HEK293 (cell line): ENCODE results near the gene YWHAQ.
A peak's percentile ranks its signal among the peaks of the same experiment; 100 is the strongest.

Source experiments
- CTCF ChIA-PET: fragments of 350-600 bp; formaldehyde crosslinking; extraction: SDS; loops from one replicate; lab custom pipeline; 2021; ENCODE audit warnings: antibody characterized with exemption; lab: Yijun Ruan, JAX
- POLR2A ChIA-PET: fragments of 300-600 bp; formaldehyde crosslinking; extraction: SDS; loops from one replicate; lab custom pipeline; 2020; ENCODE audit warnings: antibody characterized with exemption, inconsistent platforms; lab: Yijun Ruan, JAX
- H3K27ac ChIP-seq: fragments of 200-500 bp; sonication (Bioruptor generic); 2 replicates; pipeline ENCODE4 v1.5.1; 2014; ENCODE audit warnings: low read depth, low read length, control low read depth, inconsistent platforms; ENCODE audit errors: extremely low read depth
- H3K36me3 ChIP-seq, 2 experiments: fragments of 200-500 bp in 1 of 2; sonication (Bioruptor generic) in 1 of 2; 1 replicate in 1 of 2; 2 replicates in 1 of 2; pipeline ENCODE4 v1.5.1; 2014 to 2017; ENCODE audit warnings: inconsistent platforms in 2 of 2, low read length in 2 of 2; ENCODE audit not compliant: control insufficient read depth in 2 of 2, insufficient read depth in 1 of 2
- H3K4me1 ChIP-seq: fragments of 200-500 bp; sonication (Bioruptor generic); 2 replicates; pipeline ENCODE4 v1.5.1; 2014; ENCODE audit warnings: mild to moderate bottlenecking, low read length, inconsistent platforms; ENCODE audit not compliant: control insufficient read depth, insufficient read depth
- H3K4me3 ChIP-seq: 2 replicates; pipeline ENCODE4 v1.5.1; 2011; ENCODE audit warnings: low read depth, mild to moderate bottlenecking, control low read depth, low read length, moderate library complexity
- H3K9me3 ChIP-seq: fragments of 200-500 bp; sonication (Bioruptor generic); 2 replicates; pipeline ENCODE4 v1.5.1; 2014; ENCODE audit warnings: low read depth, low read length, inconsistent platforms; ENCODE audit not compliant: control insufficient read depth, insufficient read depth
- IKZF3 ChIP-seq: fragments of 450-650 bp; IDR thresholded peaks from 2 replicates; pipeline ENCODE4 v1.5.0; 2018; ENCODE audit warnings: missing biosample characterization, mild to moderate bottlenecking, missing genetic modification characterization, moderate library complexity
- PRDM1 ChIP-seq: fragments of 450-650 bp; formaldehyde crosslinking; IDR thresholded peaks from 2 replicates; pipeline ENCODE4; 2016; ENCODE audit warnings: missing biosample characterization, missing genetic modification characterization
- SP2 ChIP-seq: fragments of 450-650 bp; formaldehyde crosslinking; IDR thresholded peaks from 2 replicates; pipeline ENCODE4 v1.5.1; 2016; ENCODE audit warnings: missing biosample characterization, missing genetic modification characterization
- SP3 ChIP-seq: fragments of 450-650 bp; formaldehyde crosslinking; IDR thresholded peaks from 2 replicates; pipeline ENCODE4 v1.5.1; 2016; ENCODE audit warnings: missing biosample characterization, missing genetic modification characterization
- WT1 ChIP-seq: fragments of 450-650 bp; formaldehyde crosslinking; IDR thresholded peaks from 2 replicates; pipeline ENCODE4 v1.5.1; 2016; ENCODE audit warnings: missing biosample characterization, missing genetic modification characterization
- ZBTB20 ChIP-seq: fragments of 450-650 bp; formaldehyde crosslinking; IDR thresholded peaks from 2 replicates; pipeline ENCODE4 v1.5.1; 2016; ENCODE audit warnings: missing biosample characterization, missing genetic modification characterization
- ZBTB48 ChIP-seq: fragments of 450-650 bp; formaldehyde crosslinking; IDR thresholded peaks from 2 replicates; pipeline ENCODE4 v1.5.1; 2016; ENCODE audit warnings: missing biosample characterization, missing genetic modification characterization
- ZEB2 ChIP-seq: fragments of 450-650 bp; formaldehyde crosslinking; IDR thresholded peaks from 2 replicates; pipeline ENCODE4 v1.5.1; 2016; ENCODE audit warnings: missing biosample characterization, missing genetic modification characterization
- ZNF23 ChIP-seq: fragments of 450-650 bp; formaldehyde crosslinking; IDR thresholded peaks from 2 replicates; pipeline ENCODE4 v1.5.1; 2016; ENCODE audit warnings: missing biosample characterization, missing genetic modification characterization, borderline replicate concordance
- ZNF366 ChIP-seq: fragments of 450-650 bp; formaldehyde crosslinking; conservative IDR thresholded peaks from 2 replicates; pipeline ENCODE4 v1.5.1; 2016; ENCODE audit warnings: missing biosample characterization, missing genetic modification characterization
- ZNF398 ChIP-seq: fragments of 450-650 bp; formaldehyde crosslinking; IDR thresholded peaks from 2 replicates; pipeline ENCODE4 v1.5.1; 2017; ENCODE audit warnings: missing biosample characterization, missing genetic modification characterization
- ZNF416 ChIP-seq: fragments of 450-650 bp; formaldehyde crosslinking; IDR thresholded peaks from 2 replicates; pipeline ENCODE4 v1.5.1; 2016; ENCODE audit warnings: missing biosample characterization, missing genetic modification characterization
- ZNF600 ChIP-seq: fragments of 450-650 bp; formaldehyde crosslinking; IDR thresholded peaks from 2 replicates; pipeline ENCODE4 v1.5.1; 2016; ENCODE audit warnings: missing biosample characterization, missing genetic modification characterization
- ZNF629 ChIP-seq: fragments of 450-650 bp; formaldehyde crosslinking; IDR thresholded peaks from 2 replicates; pipeline ENCODE4 v1.5.1; 2017; ENCODE audit warnings: missing biosample characterization, missing genetic modification characterization
- ZSCAN4 ChIP-seq: fragments of 450-650 bp; formaldehyde crosslinking; IDR thresholded peaks from 2 replicates; pipeline ENCODE4 v1.5.1; 2017; ENCODE audit warnings: missing biosample characterization, missing genetic modification characterization
- TF ChIP-seq, protein P1 (sequence below): fragments of 450-650 bp; formaldehyde crosslinking; IDR thresholded peaks from 2 replicates; pipeline ENCODE4 v1.5.1; 2017; ENCODE audit warnings: missing biosample characterization, missing genetic modification characterization
- TF ChIP-seq, protein P2 (sequence below): fragments of 450-650 bp; formaldehyde crosslinking; IDR thresholded peaks from 2 replicates; pipeline ENCODE4 v1.5.1; 2017; ENCODE audit warnings: missing biosample characterization, missing genetic modification characterization

The YWHAQ gene

GRCh38 chr2:9554921-9555296, 75.9 kb downstream of the YWHAQ start:
- ChIA-PET CTCF (interaction anchor here (0.6 to 1.6 kb wide), 6 partner anchors 18 to 518 kb away, joined by 3 to 4 read pairs (median 3); no protein-coding TSS in a partner anchor), POLR2A (interaction anchor here (0.6 to 2.8 kb wide), 12 partner anchors 9 to 215 kb away, joined by 3 to 58 read pairs (median 6); partner anchors contain the start of genes IAH1 and YWHAQ)
- Histone ChIP-seq H3K27ac (peak overlapping the region; percentile 99), H3K4me3 (peak overlapping the region; percentile 96), H3K9me3 (no peaks in the 10 kb centered on the region), H3K36me3 (peaks cover 4 to 6% of the 10 kb centered on the region in 2 experiments; a peak in 2 of 3 replicates), H3K4me1 (peaks cover 13% of the 10 kb centered on the region)
- peak; percentile 72; the same call in 1 of the 2 replicates for TF ChIP-seq SP3 (tag by site-specific recombination)
- TF ChIP-seq, protein P1, sequence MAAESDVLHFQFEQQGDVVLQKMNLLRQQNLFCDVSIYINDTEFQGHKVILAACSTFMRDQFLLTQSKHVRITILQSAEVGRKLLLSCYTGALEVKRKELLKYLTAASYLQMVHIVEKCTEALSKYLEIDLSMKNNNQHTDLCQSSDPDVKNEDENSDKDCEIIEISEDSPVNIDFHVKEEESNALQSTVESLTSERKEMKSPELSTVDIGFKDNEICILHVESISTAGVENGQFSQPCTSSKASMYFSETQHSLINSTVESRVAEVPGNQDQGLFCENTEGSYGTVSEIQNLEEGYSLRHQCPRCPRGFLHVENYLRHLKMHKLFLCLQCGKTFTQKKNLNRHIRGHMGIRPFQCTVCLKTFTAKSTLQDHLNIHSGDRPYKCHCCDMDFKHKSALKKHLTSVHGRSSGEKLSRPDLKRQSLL (tag by site-specific recombination), result peak; percentile 89
- TF ChIP-seq ZNF398 (tag by site-specific recombination), result peak; percentile 71
- TF ChIP-seq, protein P2, sequence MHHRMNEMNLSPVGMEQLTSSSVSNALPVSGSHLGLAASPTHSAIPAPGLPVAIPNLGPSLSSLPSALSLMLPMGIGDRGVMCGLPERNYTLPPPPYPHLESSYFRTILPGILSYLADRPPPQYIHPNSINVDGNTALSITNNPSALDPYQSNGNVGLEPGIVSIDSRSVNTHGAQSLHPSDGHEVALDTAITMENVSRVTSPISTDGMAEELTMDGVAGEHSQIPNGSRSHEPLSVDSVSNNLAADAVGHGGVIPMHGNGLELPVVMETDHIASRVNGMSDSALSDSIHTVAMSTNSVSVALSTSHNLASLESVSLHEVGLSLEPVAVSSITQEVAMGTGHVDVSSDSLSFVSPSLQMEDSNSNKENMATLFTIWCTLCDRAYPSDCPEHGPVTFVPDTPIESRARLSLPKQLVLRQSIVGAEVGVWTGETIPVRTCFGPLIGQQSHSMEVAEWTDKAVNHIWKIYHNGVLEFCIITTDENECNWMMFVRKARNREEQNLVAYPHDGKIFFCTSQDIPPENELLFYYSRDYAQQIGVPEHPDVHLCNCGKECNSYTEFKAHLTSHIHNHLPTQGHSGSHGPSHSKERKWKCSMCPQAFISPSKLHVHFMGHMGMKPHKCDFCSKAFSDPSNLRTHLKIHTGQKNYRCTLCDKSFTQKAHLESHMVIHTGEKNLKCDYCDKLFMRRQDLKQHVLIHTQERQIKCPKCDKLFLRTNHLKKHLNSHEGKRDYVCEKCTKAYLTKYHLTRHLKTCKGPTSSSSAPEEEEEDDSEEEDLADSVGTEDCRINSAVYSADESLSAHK, result no peak
- peak; percentile 76; the same call in 1 of the 2 replicates for TF ChIP-seq ZNF600
- TF ChIP-seq SP2 (tag by site-specific recombination), result peak; percentile 67
- TF ChIP-seq ZBTB20 (tag by site-specific recombination), result peak; percentile 84
- no peak for TF ChIP-seq ZNF416 (tag by site-specific recombination)
- 0 out of 2 replicates have a peak, but pooled peaks have one; percentile 26 for TF ChIP-seq ZSCAN4 (tag by site-specific recombination)
- TF ChIP-seq ZNF23 (tag by site-specific recombination), result no peak
- peak; percentile 47; the same call in 1 of the 2 replicates for TF ChIP-seq IKZF3 (tag by site-specific recombination)

- peaks cover 22% of the 10 kb centered on the region for H3K4me1 ChIP-seq
- H3K36me3 ChIP-seq, result no peaks in the 10 kb centered on the region
- ChIA-PET POLR2A (no interaction called here), CTCF (interaction anchor here (0.7 kb wide), 1 partner anchor 68 kb away, joined by 4 read pairs; no protein-coding TSS in a partner anchor)
- TF ChIP-seq WT1 (tag by site-specific recombination) (no peak), PRDM1 (peak; percentile 51; the same call in 1 of the 2 replicates), ZBTB48 (tag by site-specific recombination) (no peak), ZEB2 (tag by site-specific recombination) (peak; percentile 35; the same call in 1 of the 2 replicates), ZNF366 (tag by site-specific recombination) (peak; percentile 27; the same call in 1 of the 2 replicates), ZNF629 (tag by site-specific recombination) (0 out of 2 replicates have a peak, but pooled peaks have one; percentile 25)
- no peaks in the 10 kb centered on the region for H3K9me3 ChIP-seq
- H3K4me3 ChIP-seq, result no peak overlapping the region
- no peak overlapping the region for H3K27ac ChIP-seq
Observed at GRCh38 chr2:9552219-9553178, 78.3 kb downstream of the YWHAQ start.
